B cell (primary cell): Measurements from ENCODE around the gene TBCEL. TPM values are rescaled to one million over a fixed set of nuclear protein-coding genes. Genes with fewer than 3 reads are reported as not detected.

Experiments
- ATAC-seq: fragments of 200-7000 bp; cut with Tn5 transposase; one replicate; pipeline ENCODE4 v1.10.0; 2021; ENCODE audit warnings: low read depth, mild to moderate bottlenecking, moderate number of reproducible peaks, moderate library complexity
- CTCF ChIA-PET: fragments of 350-600 bp; sonication (Branson Sonifier 250); formaldehyde crosslinking; loops from one replicate; lab custom pipeline; 2021; ENCODE audit warnings: antibody characterized with exemption, inconsistent platforms; lab: Charles Lee
- POLR2A ChIA-PET: fragments of 350-600 bp; sonication (Branson Sonifier 250); formaldehyde crosslinking; loops from one replicate; lab custom pipeline; 2021; ENCODE audit warnings: antibody characterized with exemption; lab: Charles Lee
- DNase-seq: peaks from one replicate; pipeline ENCODE4 v3.0.0; 2013
- H2AFZ ChIP-seq: 2 replicates; pipeline ENCODE4 v1.6.1; 2012; ENCODE audit warnings: mild to moderate bottlenecking, low read depth, low read length; ENCODE audit not compliant: insufficient read depth, poor library complexity, severe bottlenecking
- H3K27ac ChIP-seq, 2 donors: 1 replicate in 1 of 2; 2 replicates in 1 of 2; pipeline ENCODE4 v1.5.1; 2012 to 2013; ENCODE audit warnings: low read length in 2 of 2, mild to moderate bottlenecking in 2 of 2, moderate library complexity in 1 of 2
- H3K27me3 ChIP-seq, 4 experiments: fragments of 200-600 bp in 1 of 4; sonication (generic) in 1 of 4; replicated peaks in 1 of 4; 1 replicate in 2 of 4; 2 replicates in 2 of 4; pipeline versions ENCODE4 v1.6.1 to v1.7.0; 2013 to 2016; ENCODE audit warnings: low read length in 3 of 4, mild to moderate bottlenecking in 2 of 4, mixed read lengths in 1 of 4, moderate library complexity in 1 of 4; ENCODE audit not compliant: insufficient read depth in 4 of 4, control insufficient read depth in 3 of 4; ENCODE audit errors: control extremely low read depth in 1 of 4
- H3K36me3 ChIP-seq, 2 experiments: replicated peaks in 1 of 2; 1 replicate in 1 of 2; 2 replicates in 1 of 2; pipeline versions ENCODE4 v1.6.1 to v1.7.1; 2013; ENCODE audit warnings: low read length in 1 of 2; ENCODE audit not compliant: insufficient read depth in 2 of 2, control insufficient read depth in 1 of 2; ENCODE audit errors: control extremely low read depth in 1 of 2, extremely low read depth in 1 of 2
- H3K4me1 ChIP-seq, 2 donors: fragments of 200-600 bp in 1 of 2; sonication (generic) in 1 of 2; 1 replicate in 1 of 2; 2 replicates in 1 of 2; pipeline versions ENCODE4 v1.5.1 to v1.6.1; 2013 to 2017; ENCODE audit warnings: low read length in 2 of 2; ENCODE audit not compliant: control insufficient read depth in 2 of 2, insufficient read depth in 2 of 2
- H3K4me2 ChIP-seq: replicated peaks from 2 replicates; pipeline ENCODE3; 2012; ENCODE audit warnings: mild to moderate bottlenecking, low read depth, low read length; ENCODE audit not compliant: poor library complexity, severe bottlenecking
- H3K4me3 ChIP-seq, 5 experiments: fragments of 200-600 bp in 1 of 5; sonication (generic) in 1 of 5; 1 replicate in 3 of 5; 2 replicates in 2 of 5; pipeline versions ENCODE4 v1.5.1 to v1.7.0; 2011 to 2016; ENCODE audit warnings: low read length in 4 of 5, mild to moderate bottlenecking in 4 of 5, low read depth in 2 of 5, control low read depth in 1 of 5, moderate library complexity in 1 of 5; ENCODE audit not compliant: insufficient read depth in 1 of 5; ENCODE audit errors: control extremely low read depth in 1 of 5, extremely low read depth in 1 of 5
- H3K79me2 ChIP-seq: fragments of 200-600 bp; sonication (generic); one replicate; pipeline ENCODE4 v1.6.0; 2016; ENCODE audit warnings: low read length; ENCODE audit not compliant: control insufficient read depth, insufficient read depth
- H3K9ac ChIP-seq: fragments of 200-600 bp; sonication (generic); 2 replicates; pipeline ENCODE4 v1.6.1; 2017; ENCODE audit warnings: mild to moderate bottlenecking, low read length, moderate library complexity
- H3K9me3 ChIP-seq, 3 donors: one replicate each; pipeline versions ENCODE4 v1.6.1 to v1.7.1; 2013; ENCODE audit warnings: low read length in 2 of 3; ENCODE audit not compliant: control insufficient read depth in 2 of 3, insufficient read depth in 1 of 3; ENCODE audit errors: control extremely low read depth in 1 of 3
- H4K20me1 ChIP-seq: 2 replicates; pipeline ENCODE4 v1.6.0; 2012; ENCODE audit warnings: mild to moderate bottlenecking, low read length; ENCODE audit not compliant: insufficient read depth, control insufficient read depth, poor library complexity, severe bottlenecking
- H3K27ac Mint-ChIP-seq: one replicate; pipeline ENCODE4 v1.8.0; 2021; ENCODE audit warnings: mixed read lengths
- H3K27me3 Mint-ChIP-seq: one replicate; pipeline ENCODE4 v1.8.0; 2021; ENCODE audit warnings: mixed read lengths
- H3K4me1 Mint-ChIP-seq: one replicate; pipeline ENCODE4 v1.8.0; 2021; ENCODE audit warnings: mixed read lengths
- H3K4me3 Mint-ChIP-seq: one replicate; pipeline ENCODE4 v1.8.0; 2021; ENCODE audit warnings: mixed read lengths
- H3K9me3 Mint-ChIP-seq: one replicate; pipeline ENCODE4 v1.8.0; 2022; ENCODE audit warnings: mixed read lengths; ENCODE audit not compliant: insufficient read depth
- EZH2 ChIP-seq: IDR thresholded peaks from 2 replicates; pipeline ENCODE4 v1.6.1; 2012; ENCODE audit warnings: borderline replicate concordance, low read depth, mild to moderate bottlenecking, moderate library complexity, low read length; ENCODE audit not compliant: insufficient read depth, poor library complexity, severe bottlenecking
- WGBS: methylation state at CpG from one replicate; pipeline ENCODE4 v1.1.5; 2013; ENCODE audit warnings: missing lambda C conversion rate; ENCODE audit not compliant: insufficient coverage; 5-methylcytosine and 5-hydroxymethylcytosine counted together
- intact Hi-C: fragments of 100-400 bp; cut with micrococcal nuclease; formaldehyde crosslinking; loops from one replicate; pipeline ENCODE4 v1.10.0; 2022
- polyA plus RNA-seq: library from polyadenylated mRNA; depleted of rRNA; stranded (reverse); fragments of >200 nt; gene quantifications from 2 replicates; pipeline ENCODE4 v1.2.3, GENCODE V29; 2012
- total RNA-seq, 2 donors: library from RNA; stranded (reverse); fragments of 120-200 nt in 1 of 2; gene quantifications; 1 replicate in 1 of 2; 2 replicates in 1 of 2; pipeline versions ENCODE4 v1.2.3 to v1.2.4, GENCODE V29; 2013 to 2022
- TF ChIP-seq, protein P1 (sequence below): fragments of 200-600 bp; IDR thresholded peaks from one replicate; pipeline ENCODE4 v1.8.0; 2022; ENCODE audit warnings: antibody characterized with exemption, mild to moderate bottlenecking

The TBCEL gene
- total and polyA plus RNA-seq, 2 donors (not counting 1 experiment from before 2014, with no cell fraction given) = 3.5 to 22.8 TPM

DNA sequence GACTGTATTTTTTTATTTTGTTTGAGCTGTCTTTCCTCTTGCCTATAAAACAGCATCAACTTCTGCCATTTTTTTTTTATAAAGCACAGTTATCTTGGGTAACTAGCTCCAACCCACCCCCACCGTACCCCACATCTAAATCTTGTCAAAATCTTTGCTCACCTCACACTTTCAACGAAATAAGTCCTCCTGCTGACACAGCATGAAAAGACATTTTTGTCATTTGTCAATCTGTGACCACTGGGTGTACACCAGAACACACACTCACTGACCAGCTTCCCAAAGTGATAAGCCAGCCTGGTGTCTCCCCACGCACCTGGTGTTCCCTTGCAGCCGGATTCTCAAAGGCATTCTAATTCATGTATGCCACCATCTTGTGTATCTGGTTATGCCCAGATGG is 75.5 kb downstream of the TBCEL start:
- Mint-ChIP-seq H3K27ac (no peak overlapping the region), H3K27me3 (peaks cover 2% of the 10 kb centered on the region), H3K4me1 (no peaks in the 10 kb centered on the region), H3K9me3 (no peaks in the 10 kb centered on the region), H3K4me3 (no peak overlapping the region)
- ChIA-PET CTCF (interaction anchor here (0.7 kb wide), 1 partner anchor 95 kb away, joined by 3 read pairs; no protein-coding TSS in a partner anchor), POLR2A (no interaction called here)
- TF ChIP-seq, protein P1, sequence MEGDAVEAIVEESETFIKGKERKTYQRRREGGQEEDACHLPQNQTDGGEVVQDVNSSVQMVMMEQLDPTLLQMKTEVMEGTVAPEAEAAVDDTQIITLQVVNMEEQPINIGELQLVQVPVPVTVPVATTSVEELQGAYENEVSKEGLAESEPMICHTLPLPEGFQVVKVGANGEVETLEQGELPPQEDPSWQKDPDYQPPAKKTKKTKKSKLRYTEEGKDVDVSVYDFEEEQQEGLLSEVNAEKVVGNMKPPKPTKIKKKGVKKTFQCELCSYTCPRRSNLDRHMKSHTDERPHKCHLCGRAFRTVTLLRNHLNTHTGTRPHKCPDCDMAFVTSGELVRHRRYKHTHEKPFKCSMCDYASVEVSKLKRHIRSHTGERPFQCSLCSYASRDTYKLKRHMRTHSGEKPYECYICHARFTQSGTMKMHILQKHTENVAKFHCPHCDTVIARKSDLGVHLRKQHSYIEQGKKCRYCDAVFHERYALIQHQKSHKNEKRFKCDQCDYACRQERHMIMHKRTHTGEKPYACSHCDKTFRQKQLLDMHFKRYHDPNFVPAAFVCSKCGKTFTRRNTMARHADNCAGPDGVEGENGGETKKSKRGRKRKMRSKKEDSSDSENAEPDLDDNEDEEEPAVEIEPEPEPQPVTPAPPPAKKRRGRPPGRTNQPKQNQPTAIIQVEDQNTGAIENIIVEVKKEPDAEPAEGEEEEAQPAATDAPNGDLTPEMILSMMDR = no peak
- no peak for TF ChIP-seq EZH2
- H3K4me1 ChIP-seq = no peaks in the 10 kb centered on the region
- no peak overlapping the region for H3K4me3 ChIP-seq
- H2AFZ ChIP-seq = no peak overlapping the region
- no peaks in the 10 kb centered on the region for H3K36me3 ChIP-seq
- H3K27ac ChIP-seq = no peak overlapping the region
- no peaks in the 10 kb centered on the region for H3K79me2 ChIP-seq
- H3K4me2 ChIP-seq = no peak overlapping the region
- H3K9ac ChIP-seq = no peak overlapping the region
- DNase-seq (no peak), ATAC-seq (no peak)
- 96% methylated on average over 4 of the region's 4 CpGs for WGBS
- H3K9me3 ChIP-seq = no peaks in the 10 kb centered on the region
- no peaks in the 10 kb centered on the region for H4K20me1 ChIP-seq
- intact Hi-C loops = no loop called here
- H3K27me3 ChIP-seq = no peaks in the 10 kb centered on the region

DNA sequence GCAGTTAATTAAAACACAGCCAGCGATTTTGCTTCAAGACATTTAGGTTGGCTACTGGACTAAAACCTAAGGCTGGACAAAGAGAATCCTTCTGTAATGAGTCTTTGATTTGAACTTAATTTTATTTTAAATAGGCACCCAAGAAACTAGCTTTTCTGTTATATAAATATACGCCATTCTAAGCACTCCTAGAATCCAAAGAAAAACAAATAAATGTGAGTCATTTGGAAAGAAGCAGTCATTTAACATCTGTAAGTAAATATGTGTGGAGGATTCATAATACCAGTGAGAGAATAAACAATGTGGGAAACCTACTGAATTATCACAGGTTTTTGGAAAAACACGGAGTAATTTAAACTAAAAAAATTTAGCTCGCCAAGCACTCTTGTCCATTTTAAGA is 76.0 kb downstream of the TBCEL start:
- Histone ChIP-seq H3K27me3 (no peaks in the 10 kb centered on the region), H3K4me3 (no peak overlapping the region), H3K79me2 (no peaks in the 10 kb centered on the region), H2AFZ (no peak overlapping the region), H3K27ac (no peak overlapping the region), H3K9me3 (no peaks in the 10 kb centered on the region), H3K9ac (no peak overlapping the region), H3K4me2 (no peak overlapping the region), H3K4me1 (no peaks in the 10 kb centered on the region), H4K20me1 (no peaks in the 10 kb centered on the region), H3K36me3 (no peaks in the 10 kb centered on the region)
- Mint-ChIP-seq H3K9me3 (no peaks in the 10 kb centered on the region), H3K27me3 (peaks cover 2% of the 10 kb centered on the region), H3K4me1 (no peaks in the 10 kb centered on the region), H3K4me3 (no peak overlapping the region), H3K27ac (no peak overlapping the region)
- ChIA-PET CTCF (no interaction called here), POLR2A (no interaction called here)
- intact Hi-C loops = no loop called here
- ATAC-seq (no peak), DNase-seq (no peak)
- WGBS = no CpG with 5 or more reads among the region's 4 CpGs
- no peak for TF ChIP-seq EZH2
- TF ChIP-seq, protein P1 = no peak
